T47D (cell line): ENCODE data around the gene RBPJ.
A peak's percentile ranks its signal among the peaks of the same experiment; 100 is the strongest.
"Not testable (repeated sequence)": the region's sequence is repeated elsewhere in the genome, so short reads cannot be mapped to it uniquely, and the experiment has no call there.

Source experiments
- DNase-seq, 2 experiments: peaks; one replicate each; pipeline versions ENCODE4 v3.0.0 to v3.0.0-alpha.2; 2011 to 2012; ENCODE audit warnings: low read depth in 1 of 2, low spot score in 1 of 2
- JUND ChIP-seq: IDR thresholded peaks from 2 replicates; pipeline ENCODE4 v1.6.1; 2012; ENCODE audit warnings: low read depth
- in situ Hi-C: cut with HindIII; loops from 2 replicates; pipeline ENCODE4 v1.10.0; 2016; ENCODE audit warnings: low sequenced_read_pairs, low pct_unique_long_range_greater_than_20kb

RBPJ gene

GRCh38 chr4:26377328-26378311 lies 56.8 kb downstream of the RBPJ start:
- no peak for TF ChIP-seq JUND
- in situ Hi-C loops: no loop called here
- no peak for DNase-seq

GRCh38 chr4:26379837-26380236 lies 59.0 kb downstream of the RBPJ start:
- no peak for DNase-seq
- no peak for TF ChIP-seq JUND
- in situ Hi-C loops: no loop called here

DNA sequence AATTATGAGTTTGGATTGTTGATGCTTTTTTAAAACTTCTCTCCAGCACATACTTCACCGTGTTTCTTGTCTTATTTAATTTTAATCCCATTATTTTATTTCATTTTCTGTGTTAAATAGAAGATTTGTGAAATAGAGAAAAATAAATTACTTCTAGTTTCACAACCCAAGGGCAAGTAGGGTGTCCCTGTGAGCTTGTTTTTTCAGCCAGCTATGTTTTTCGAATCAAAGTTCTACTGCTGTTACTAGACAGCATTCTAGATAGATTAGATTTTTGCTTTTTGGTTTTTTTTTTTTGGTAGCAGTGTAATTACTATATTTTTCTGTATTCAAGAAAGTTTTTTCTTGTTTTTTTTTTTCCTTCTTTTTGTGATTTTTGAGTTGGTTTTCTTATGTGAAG lies 59.9 kb downstream of the RBPJ start:
- in situ Hi-C loops: no loop called here
- no peak for DNase-seq
- no peak for TF ChIP-seq JUND

- DNase-seq: peak in 1 of 2 experiments; percentile 37
- in situ Hi-C loops: no loop called here
- no peak for TF ChIP-seq JUND
Measured at GRCh38 chr4:26384380-26385057, 63.7 kb downstream of the RBPJ start.

DNA sequence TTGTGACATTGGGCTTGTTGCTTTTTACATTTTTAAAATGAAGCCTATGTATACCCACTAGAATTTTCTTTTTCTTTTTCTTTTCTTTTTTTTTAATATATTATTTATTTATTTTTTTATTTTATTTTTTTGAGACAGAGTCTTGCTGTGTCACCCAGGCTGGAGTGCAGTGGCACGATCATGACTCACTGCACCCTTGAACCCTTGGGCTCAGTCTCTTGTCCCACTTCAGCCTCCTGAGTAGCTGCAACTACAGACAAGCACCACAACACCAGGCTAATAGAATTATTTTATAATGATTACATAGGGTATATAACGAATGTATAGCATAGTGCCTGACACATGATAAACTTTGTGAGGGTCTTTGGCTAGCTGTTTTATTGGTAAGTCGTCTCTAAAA lies 64.9 kb downstream of the RBPJ start:
- no peak for DNase-seq
- TF ChIP-seq JUND: no peak
- in situ Hi-C loops: no loop called here

- no peak for TF ChIP-seq JUND
- in situ Hi-C loops: no loop called here
- no peak for DNase-seq
Measured at GRCh38 chr4:26386386-26386785, 65.6 kb downstream of the RBPJ start.

- DNase-seq: no peak
- TF ChIP-seq JUND: no peak
- in situ Hi-C loops: no loop called here
Measured at GRCh38 chr4:26388671-26389070, 67.9 kb downstream of the RBPJ start.

- DNase-seq: no peak
- in situ Hi-C loops: no loop called here
- no peak for TF ChIP-seq JUND
Measured at GRCh38 chr4:26397086-26397485, 76.3 kb downstream of the RBPJ start.

DNA sequence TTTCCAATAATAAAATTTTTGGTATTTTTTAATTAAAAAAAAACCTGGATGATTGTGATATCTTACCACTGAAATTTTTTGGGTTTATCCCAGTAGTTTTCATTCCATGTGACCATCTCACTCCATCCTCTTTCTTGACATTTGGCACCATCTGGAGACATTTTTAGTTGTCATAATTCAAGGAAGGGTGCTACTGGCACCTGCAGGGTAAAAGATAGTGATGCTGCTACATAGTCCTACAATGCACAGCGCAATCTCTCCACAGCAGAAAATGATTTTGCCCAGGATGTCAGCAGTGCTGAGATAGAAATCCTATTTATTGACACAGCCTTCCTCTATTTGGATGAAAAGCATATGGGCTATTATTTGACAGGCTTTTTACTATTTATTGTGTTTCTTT lies 79.3 kb downstream of the RBPJ start:
- in situ Hi-C loops: no loop called here
- DNase-seq: no peak
- TF ChIP-seq JUND: no peak

DNA sequence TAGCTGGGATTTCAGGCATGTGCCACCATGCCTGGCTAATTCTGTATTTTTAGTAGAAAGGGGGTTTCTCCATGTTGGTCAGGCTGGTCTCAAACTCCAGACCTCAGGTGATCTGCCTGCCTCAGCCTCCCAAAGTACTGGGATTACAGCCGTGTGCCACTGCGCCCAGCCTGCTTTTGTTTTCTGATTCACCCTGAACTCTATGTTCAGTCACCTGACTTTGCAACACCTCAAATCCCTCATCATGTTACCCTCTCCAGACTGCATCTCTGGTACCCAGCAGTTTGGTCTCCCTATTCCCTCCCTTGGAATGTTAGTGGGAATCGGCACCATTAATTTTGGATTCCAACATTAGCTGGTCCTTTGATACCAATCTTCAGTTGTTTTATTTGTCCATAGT lies 81.2 kb downstream of the RBPJ start:
- in situ Hi-C loops, DNase-seq: not testable (repeated sequence)

DNA sequence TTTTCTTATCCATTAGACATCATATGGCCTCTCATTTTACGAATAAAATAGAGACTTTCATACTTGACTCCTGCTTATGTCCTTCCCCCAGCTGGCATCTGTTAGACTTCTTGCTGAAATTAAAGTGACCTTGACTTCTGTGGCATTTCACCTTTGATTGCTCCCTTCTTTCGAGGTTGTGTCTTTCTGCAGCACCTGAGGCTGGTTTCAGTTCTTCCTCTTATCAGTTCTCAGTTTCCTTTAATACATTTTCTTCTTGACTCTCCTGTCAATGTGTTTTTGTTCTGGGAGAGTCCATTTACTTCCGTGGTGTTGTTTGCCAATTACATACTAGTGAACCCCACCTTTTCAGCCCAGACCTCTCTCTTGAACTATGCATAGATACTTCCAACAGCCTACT lies 81.6 kb downstream of the RBPJ start:
- in situ Hi-C loops: no loop called here
- no peak for TF ChIP-seq JUND
- no peak for DNase-seq

- no peak for DNase-seq
- in situ Hi-C loops: no loop called here
Measured at GRCh38 chr4:26404743-26405206, 84.0 kb downstream of the RBPJ start.

DNA sequence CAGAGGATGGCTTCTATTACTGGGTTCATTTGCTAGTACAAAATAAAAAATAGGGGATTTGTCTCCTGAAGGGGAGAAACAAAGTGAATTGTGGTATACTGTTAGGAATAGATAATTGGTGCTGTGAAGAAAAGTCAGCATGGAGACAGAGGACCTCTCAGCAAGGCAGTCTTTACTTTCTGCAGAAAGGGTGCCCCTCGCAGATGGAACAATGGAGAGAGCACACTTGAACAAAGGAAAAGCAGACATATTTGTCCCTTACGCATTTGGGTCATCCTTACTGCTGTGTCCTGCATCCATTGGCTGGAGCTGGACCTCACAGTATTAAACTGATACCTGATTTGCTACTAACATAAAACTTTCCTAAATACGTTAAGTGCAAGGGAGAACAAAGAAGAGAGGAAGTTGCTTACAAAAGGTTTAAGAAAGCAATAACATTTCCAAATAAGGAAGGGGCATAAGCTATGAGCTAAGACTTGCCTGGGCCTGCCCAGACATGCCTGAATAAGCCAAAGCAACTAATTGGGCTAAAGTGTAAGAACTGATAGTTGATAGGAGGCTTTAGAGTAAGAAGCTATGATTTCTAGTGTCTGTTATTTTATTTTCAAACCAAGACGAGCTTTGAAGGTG lies 85.6 kb downstream of the RBPJ start:
- no peak for TF ChIP-seq JUND
- in situ Hi-C loops: no loop called here
- no peak for DNase-seq

More at GRCh38 chr4:26404743-26405206, 84.0 kb downstream of the RBPJ start:
- no peak for TF ChIP-seq JUND
